ENCODE data around the gene PARD3B. TPM values are rescaled to one million over a fixed set of nuclear protein-coding genes. Genes with fewer than 3 reads are reported as not detected.

Gene PARD3B
- total RNA-seq, 2 donors from 2014 or later: 14.7 to 25.0 TPM

GRCh38 chr2:205375461-205376448 is 830.5 kb downstream of the PARD3B start:
- H3K36me3 ChIP-seq: no peaks in the 10 kb centered on the region
- DNase-seq (ENCODE audit: low spot score): no peak
- no peak for TF ChIP-seq POLR2AphosphoS5 (IDR thresholded peaks at IDR 0.05)
- TF ChIP-seq CTCF (IDR thresholded peaks at IDR 0.05): no peak
- no peak for TF ChIP-seq POLR2A (IDR thresholded peaks at IDR 0.05)
- no peaks in the 10 kb centered on the region for H3K4me1 ChIP-seq (replicated peaks)
- H3K27me3 ChIP-seq (replicated peaks; ENCODE audit: insufficient read depth): no peaks in the 10 kb centered on the region
- 74% methylated on average over 9 of the region's 9 CpGs for WGBS
- H3K4me3 ChIP-seq: no peak overlapping the region
- H3K9me3 ChIP-seq: no peaks in the 10 kb centered on the region
- H3K27ac ChIP-seq: no peak overlapping the region
- intact Hi-C loops (cut with DNase I): no loop called here

- intact Hi-C loops (cut with DNase I): no loop called here
- no peak for TF ChIP-seq CTCF (IDR thresholded peaks at IDR 0.05)
- no peak for TF ChIP-seq POLR2A (IDR thresholded peaks at IDR 0.05)
- no peak overlapping the region for H3K4me3 ChIP-seq
- no peak for DNase-seq (ENCODE audit: low spot score)
- H3K27ac ChIP-seq: no peak overlapping the region
- no peaks in the 10 kb centered on the region for H3K27me3 ChIP-seq (replicated peaks; ENCODE audit: insufficient read depth)
- no peaks in the 10 kb centered on the region for H3K4me1 ChIP-seq (replicated peaks)
- H3K36me3 ChIP-seq: no peaks in the 10 kb centered on the region
- no peaks in the 10 kb centered on the region for H3K9me3 ChIP-seq
These were observed 832.0 kb downstream of the PARD3B start for GRCh38 chr2:205377324-205377723.

DNA sequence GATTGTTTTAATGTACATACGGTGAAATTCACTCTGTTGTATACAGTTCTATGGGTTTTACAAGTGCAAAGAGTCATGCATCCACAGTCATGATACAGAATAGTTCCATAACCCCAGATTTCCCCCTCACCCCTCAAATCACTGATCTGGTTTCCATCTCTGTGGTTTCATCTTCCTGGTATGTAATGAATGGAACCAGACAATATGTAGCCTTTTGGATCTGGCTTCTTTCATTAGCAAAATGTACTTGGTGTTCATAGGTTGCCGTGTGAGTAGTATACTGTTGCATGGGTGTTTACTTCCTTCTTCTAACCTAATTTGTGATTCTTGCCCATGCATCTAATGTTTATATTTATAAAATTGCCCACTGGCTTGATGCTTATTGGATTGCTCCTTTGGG is 838.3 kb downstream of the PARD3B start:
- H3K27ac ChIP-seq: no peak overlapping the region
- no peaks in the 10 kb centered on the region for H3K36me3 ChIP-seq
- intact Hi-C loops (cut with DNase I): no loop called here
- H3K9me3 ChIP-seq: no peaks in the 10 kb centered on the region
- no peaks in the 10 kb centered on the region for H3K4me1 ChIP-seq (replicated peaks)
- TF ChIP-seq POLR2AphosphoS5 (IDR thresholded peaks at IDR 0.05) (no peak), CTCF (IDR thresholded peaks at IDR 0.05) (no peak), POLR2A (IDR thresholded peaks at IDR 0.05) (no peak)
- no peak overlapping the region for H3K4me3 ChIP-seq
- no peak for DNase-seq (ENCODE audit: low spot score)
- WGBS: 96% methylated on average over 2 of the region's 2 CpGs
- H3K27me3 ChIP-seq (replicated peaks; ENCODE audit: insufficient read depth): no peaks in the 10 kb centered on the region

DNA sequence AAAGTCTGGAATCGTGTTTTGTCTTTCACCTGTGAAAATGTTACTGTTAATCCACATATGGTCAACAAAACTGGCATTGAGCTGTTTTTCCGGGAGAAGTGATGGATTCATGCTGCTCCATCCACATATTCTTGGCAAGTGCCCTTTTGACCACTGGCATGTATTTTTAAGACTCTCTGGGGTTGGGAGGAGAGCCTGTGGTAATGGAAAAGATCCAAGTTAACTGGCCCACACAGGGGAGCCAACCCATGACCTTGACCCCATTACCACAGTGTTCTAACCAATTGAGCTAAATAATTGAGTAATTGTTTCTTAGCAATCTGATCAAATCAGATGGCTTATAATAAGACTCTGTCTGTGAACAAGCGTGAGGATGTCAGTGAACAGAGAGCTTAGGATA is 840.8 kb downstream of the PARD3B start:
- 82% methylated on average over 3 of the region's 3 CpGs for WGBS
- DNase-seq (ENCODE audit: low spot score): no peak
- intact Hi-C loops (cut with DNase I): no loop called here
- no peaks in the 10 kb centered on the region for H3K9me3 ChIP-seq
- no peaks in the 10 kb centered on the region for H3K36me3 ChIP-seq
- no peaks in the 10 kb centered on the region for H3K27me3 ChIP-seq (replicated peaks; ENCODE audit: insufficient read depth)
- H3K4me3 ChIP-seq: no peak overlapping the region
- TF ChIP-seq POLR2A (IDR thresholded peaks at IDR 0.05): no peak
- TF ChIP-seq CTCF (IDR thresholded peaks at IDR 0.05): no peak
- TF ChIP-seq POLR2AphosphoS5 (IDR thresholded peaks at IDR 0.05): no peak
- no peaks in the 10 kb centered on the region for H3K4me1 ChIP-seq (replicated peaks)
- no peak overlapping the region for H3K27ac ChIP-seq

Measured in prostate gland (tissue), 2 donors.